Stimulated activated CD8-positive, alpha-beta memory T cell treated with anti-CD3 and anti-CD28 coated beads, Interleukin-7, amount 100 ng/mL, for 1 hour (primary cell): ENCODE measurements around the gene PPID.
"Not testable (repeated sequence)": the region's sequence is repeated elsewhere in the genome, so short reads cannot be mapped to it uniquely, and the experiment has no call there.

Experiments
- DNase-seq, 2 donors: peaks; one replicate each; pipeline ENCODE4 v3.0.0-alpha.2; 2020; ENCODE audit warnings: low read depth in 2 of 2

Gene PPID

DNA sequence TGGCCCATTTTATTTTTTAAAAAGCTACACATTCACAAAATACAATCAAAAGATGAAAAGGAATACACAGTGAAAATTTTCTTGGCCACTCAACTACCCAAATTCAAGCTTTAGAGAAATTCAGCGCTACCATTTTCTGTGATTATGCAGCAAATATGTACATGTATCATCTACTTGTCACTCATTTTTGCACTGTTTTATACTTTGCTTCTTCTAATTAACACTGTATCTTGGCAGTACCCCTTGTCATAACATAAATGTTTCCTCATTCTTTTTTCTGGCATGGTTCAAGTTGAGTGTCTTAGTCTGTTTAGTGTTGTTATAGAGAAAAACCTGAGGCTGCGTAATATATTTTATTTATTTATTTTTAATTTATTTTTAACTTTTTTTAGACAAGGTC is 15.7 kb upstream of the PPID start:
- no peak for DNase-seq

DNA sequence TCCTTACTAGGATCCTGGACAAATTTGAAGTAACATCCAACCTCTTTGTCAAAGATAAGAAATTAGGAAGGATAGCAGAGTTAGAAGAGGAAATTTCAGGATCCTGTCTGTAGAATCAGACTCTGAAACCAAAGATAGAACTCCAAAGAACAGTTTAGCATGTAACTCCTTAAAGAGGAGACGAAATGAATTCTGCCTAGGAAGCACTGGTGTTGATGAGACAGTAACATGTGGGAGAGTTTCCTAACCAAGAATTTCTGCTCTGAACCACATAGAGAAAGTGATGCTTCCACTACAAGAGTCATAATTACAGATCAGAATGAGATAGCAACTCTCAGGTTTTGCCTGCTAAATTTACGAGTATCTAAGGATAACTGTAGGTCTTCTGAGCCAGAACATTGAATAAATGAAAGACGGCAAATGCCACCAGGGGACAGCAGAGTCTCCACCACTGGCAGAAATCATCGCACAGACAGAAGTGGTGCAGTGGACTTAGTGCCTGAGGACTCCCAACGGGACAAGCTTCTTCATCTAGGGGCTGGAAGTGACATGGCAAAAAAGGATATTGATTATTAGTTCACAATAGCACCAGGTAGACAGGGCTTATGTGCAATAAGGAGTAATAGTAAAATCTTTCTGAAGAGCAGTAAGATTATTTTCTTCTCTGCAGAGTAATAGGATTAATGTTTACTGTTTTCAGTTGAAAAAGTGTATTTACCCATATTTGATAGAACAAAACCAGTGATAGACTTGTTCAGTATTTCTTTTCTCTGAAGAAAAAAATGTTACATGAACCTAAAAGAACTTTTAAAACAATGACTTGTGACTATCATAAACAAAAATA is 6.7 kb upstream of the PPID start:
- DNase-seq = peak; percentile 11 to 26

- no peak for DNase-seq
Measured at GRCh38 chr4:158728236-158728635, 5.0 kb upstream of the PPID start.

GRCh38 chr4:158726633-158727032 is 3.4 kb upstream of the PPID start:
- no peak for DNase-seq

DNA sequence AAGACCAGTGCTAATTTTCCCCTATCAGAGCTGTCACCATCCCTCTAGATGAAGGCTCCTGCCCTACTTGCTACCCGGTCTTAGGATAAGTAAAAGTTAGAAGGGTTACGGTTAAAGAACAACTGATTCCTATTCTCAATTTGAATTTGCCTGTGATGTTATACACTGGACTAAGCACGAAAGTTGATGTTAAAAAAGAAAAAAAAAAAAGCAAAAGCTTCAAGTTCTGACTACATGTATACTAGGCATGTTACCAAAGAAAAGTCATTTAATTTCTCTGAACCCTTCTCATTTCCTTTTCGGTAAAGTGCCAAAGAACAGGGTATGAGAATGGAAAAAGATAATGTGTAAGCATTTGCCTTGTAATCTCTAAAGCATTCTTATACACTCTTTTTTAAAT is 1.4 kb upstream of the PPID start:
- no peak for DNase-seq

GRCh38 chr4:158722291-158722916 is 792 bp downstream of the PPID start:
- no peak for DNase-seq

GRCh38 chr4:158721680-158722079 is 1.5 kb downstream of the PPID start:
- no peak for DNase-seq

- no peak for DNase-seq
Measured at GRCh38 chr4:158715802-158716201, 7.4 kb downstream of the PPID start.

GRCh38 chr4:158714937-158715336 is 8.3 kb downstream of the PPID start:
- DNase-seq = no peak

GRCh38 chr4:158712622-158713021 is 10.6 kb downstream of the PPID start:
- DNase-seq = not testable (repeated sequence)

DNA sequence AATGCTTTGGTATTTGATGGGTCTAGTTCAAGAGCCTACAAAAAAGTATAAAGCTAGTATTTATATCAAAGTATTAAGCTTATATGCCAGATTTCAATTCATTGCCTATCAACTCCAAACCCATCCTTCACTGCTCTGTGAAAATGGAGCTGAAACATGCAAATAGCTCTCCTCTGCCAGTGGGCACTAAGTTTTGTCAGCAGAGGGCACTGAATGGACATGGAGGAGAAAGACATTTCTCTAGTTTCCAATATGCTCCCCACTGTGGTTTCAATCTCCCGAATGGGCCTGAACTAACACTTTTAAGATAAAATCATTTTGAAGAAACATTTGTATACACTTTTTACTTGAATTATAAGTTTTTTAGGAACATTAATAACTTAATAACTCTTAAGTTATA is 12.4 kb downstream of the PPID start:
- DNase-seq = no peak

DNA sequence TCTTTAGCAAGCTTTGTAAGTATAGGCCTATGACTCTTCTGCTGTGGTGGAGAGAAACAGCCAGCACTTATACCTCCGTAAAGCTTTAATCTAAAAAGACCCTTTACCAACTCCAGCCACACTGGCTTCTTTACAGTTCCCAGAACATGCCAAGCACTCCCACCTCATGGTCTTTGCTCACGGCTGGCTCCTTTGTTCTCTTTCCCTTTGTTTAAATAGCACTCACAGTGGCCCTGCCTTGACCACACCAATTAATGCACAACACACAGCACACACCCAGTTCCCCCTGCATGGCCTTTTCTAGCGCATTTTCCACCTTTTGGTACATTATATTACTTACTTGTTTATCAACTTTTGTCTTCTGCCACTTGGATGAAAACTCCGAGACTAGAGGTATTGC is 18.9 kb downstream of the PPID start:
- DNase-seq = no peak

GRCh38 chr4:158688813-158689212 is 34.4 kb downstream of the PPID start:
- no peak for DNase-seq

GRCh38 chr4:158682066-158682465 is 41.1 kb downstream of the PPID start:
- DNase-seq = no peak

DNA sequence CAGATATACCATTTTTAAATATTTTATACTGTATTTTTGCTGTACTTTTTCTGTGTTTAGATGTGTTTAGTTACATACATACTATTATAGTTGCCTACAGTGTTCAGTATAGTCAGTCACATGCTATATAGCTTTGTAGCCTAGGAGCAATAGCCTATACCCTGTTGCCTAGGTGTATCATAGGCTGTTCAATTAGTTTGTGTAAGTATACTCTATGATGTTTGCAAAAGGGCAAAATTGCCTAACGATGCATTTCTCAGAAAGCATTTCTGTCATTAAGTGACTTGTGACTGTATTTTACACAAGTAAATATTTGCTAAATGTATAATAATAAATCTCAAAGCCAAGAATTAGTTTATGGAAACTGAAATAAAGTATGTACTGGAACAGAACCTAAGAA is 41.6 kb downstream of the PPID start:
- DNase-seq = no peak

DNA sequence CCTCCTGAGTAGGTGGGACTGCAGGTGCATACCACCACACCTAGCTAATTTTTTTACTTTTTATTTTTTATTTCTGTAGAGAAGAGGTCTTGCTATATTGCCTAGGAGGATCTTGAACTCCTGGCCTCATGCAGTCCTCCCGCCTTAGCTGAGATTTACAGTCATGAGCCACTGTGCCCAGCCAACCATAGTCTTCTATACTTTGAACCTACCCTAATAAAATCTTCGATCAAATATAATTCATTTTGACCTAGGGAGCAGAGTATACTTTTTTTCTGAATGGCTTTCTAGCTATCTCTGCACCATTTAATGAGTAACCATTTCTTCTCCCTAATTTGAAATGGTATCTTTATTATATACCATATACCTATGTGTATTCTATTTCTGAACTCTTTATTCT is 44.4 kb downstream of the PPID start:
- no peak for DNase-seq

- DNase-seq = no peak
Measured at GRCh38 chr4:158676076-158676475, 47.1 kb downstream of the PPID start.

GRCh38 chr4:158673633-158674032 is 49.6 kb downstream of the PPID start:
- no peak for DNase-seq

- DNase-seq = peak; percentile 94 to 95
Measured at GRCh38 chr4:158671915-158672806, 51.0 kb downstream of the PPID start, which contains the start of gene ETFDH. TSS of gene ETFDH (plus strand) at chr4:158672296. CDS start at chr4:158672457, 161 bp downstream.

DNA sequence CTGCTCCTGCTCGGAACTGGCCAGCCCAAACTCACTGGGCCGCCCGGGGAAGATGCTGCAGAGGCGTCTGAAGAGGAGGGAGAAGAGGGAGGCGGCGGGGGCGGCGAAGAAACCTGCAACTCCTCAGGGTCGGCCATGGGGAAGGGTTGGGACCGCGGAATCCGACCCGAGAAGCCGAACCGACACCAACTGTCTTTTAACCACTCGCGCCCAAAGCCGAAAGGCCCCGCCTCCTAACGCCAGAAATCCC is 51.6 kb downstream of the PPID start, which contains the start of gene C4orf46:
TSS of gene C4orf46 (minus strand) at position 223 of the 250 bp plus-strand sequence. CDS start at position 137, 86 bp downstream.
- DNase-seq = no peak

DNA sequence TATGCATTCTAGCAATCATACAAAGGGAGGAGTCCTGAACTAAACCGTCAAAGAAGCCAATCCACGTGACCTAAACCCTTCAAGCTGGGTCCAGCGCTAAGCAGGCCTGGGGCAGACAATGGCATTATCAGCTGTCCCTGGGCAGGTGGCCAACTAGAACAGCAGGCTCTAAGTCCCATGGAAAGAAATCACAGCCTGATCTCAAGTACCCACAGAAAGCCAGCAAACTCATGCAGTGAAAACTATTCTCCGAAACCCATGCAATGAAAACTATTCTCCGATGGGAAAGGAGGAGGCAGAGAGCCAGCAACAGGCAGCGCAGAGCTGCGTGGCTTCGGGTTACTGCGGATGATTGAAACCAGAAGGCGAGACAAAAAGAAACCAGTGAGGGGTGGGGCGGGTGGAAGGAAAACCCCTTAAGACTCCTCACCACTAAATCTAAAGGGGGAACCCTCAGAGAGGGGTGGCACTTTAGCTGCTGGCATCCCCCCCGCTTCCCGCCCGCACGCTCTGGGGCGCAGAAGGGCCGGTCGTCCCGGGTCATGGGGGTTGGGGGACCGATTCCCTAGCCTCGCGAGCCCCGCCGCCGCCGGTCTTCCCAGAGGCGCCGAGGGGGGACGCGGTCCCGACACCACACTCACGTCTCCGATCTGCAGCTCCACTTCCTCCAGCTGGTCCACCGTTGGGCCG is 52.1 kb downstream of the PPID start:
- peak in 1 of 2 donors; percentile 8 for DNase-seq

- no peak for DNase-seq
Measured at GRCh38 chr4:158669310-158669709, 53.9 kb downstream of the PPID start.
